MCF 10A (cell line): Measurements from ENCODE around the gene AMER1. TPM values are rescaled to one million over a fixed set of nuclear protein-coding genes. Genes with fewer than 3 reads are reported as not detected.

Experiments used
- BruUV-seq: library from RNA; stranded (reverse); fragments of 400-500 nt; replicated peaks from 2 replicates; lab custom pipeline; 2021; lab: Mats Ljungman, UMichigan
- CTCF ChIA-PET: fragments of 300-600 bp; sonication (Branson Sonifier 250); formaldehyde crosslinking; extraction: SDS; loops from one replicate; lab custom pipeline; 2021; ENCODE audit warnings: antibody characterized with exemption, inconsistent platforms; lab: Yijun Ruan, JAX
- POLR2A ChIA-PET: fragments of 300-600, 350-650 bp; sonication (Branson Sonifier 250); formaldehyde crosslinking; extraction: SDS; loops from one replicate; lab custom pipeline; 2020; ENCODE audit warnings: antibody characterized with exemption, inconsistent platforms; lab: Yijun Ruan, JAX
- DNase-seq: peaks from one replicate; pipeline ENCODE4 v3.0.0-alpha.2; 2018; ENCODE audit not compliant: unreplicated experiment
- H3K27ac Mint-ChIP-seq: one replicate; pipeline ENCODE4 v1.8.0; 2022; ENCODE audit warnings: mild to moderate bottlenecking, low read depth, mixed read lengths; ENCODE audit not compliant: unreplicated experiment
- H3K27me3 Mint-ChIP-seq: one replicate; pipeline ENCODE4 v1.8.0; 2022; ENCODE audit warnings: mixed read lengths; ENCODE audit not compliant: insufficient read depth, unreplicated experiment
- H3K36me3 Mint-ChIP-seq: one replicate; pipeline ENCODE4 v1.8.0; 2022; ENCODE audit warnings: mild to moderate bottlenecking, moderate library complexity, mixed read lengths; ENCODE audit not compliant: insufficient read depth, unreplicated experiment
- H3K4me1 Mint-ChIP-seq: one replicate; pipeline ENCODE4 v1.8.0; 2022; ENCODE audit warnings: mixed read lengths; ENCODE audit not compliant: insufficient read depth, unreplicated experiment
- H3K4me3 Mint-ChIP-seq: one replicate; pipeline ENCODE4 v1.8.0; 2022; ENCODE audit warnings: mild to moderate bottlenecking, moderate library complexity, mixed read lengths; ENCODE audit not compliant: unreplicated experiment
- H3K9me3 Mint-ChIP-seq: one replicate; pipeline ENCODE4 v1.8.0; 2022; ENCODE audit warnings: mixed read lengths; ENCODE audit not compliant: unreplicated experiment
- CTCF ChIP-seq: fragments of 200-600 bp; IDR thresholded peaks from one replicate; pipeline ENCODE4 v1.8.0; 2022; ENCODE audit warnings: antibody characterized with exemption, mild to moderate bottlenecking; ENCODE audit not compliant: unreplicated experiment
- intact Hi-C: fragments of 100-400 bp; cut with micrococcal nuclease; formaldehyde crosslinking; loops from 2 replicates; pipeline ENCODE4 v1.14.1; 2022
- total RNA-seq: library from RNA; stranded (reverse); gene quantifications from 2 replicates; pipeline ENCODE4 v1.2.3, GENCODE V29; 2022

AMER1 gene
- total RNA-seq, 1 experiment from 2014 or later = 3.9 TPM

- POLR2A ChIA-PET = no interaction called here
- CTCF ChIA-PET = interaction anchor here (0.6 kb wide), 1 partner anchor 247 kb away, joined by 3 read pairs; no protein-coding TSS in a partner anchor
- no peak for TF ChIP-seq CTCF
- no TSS peak for BruUV-seq
- H3K4me3 Mint-ChIP-seq = no peak overlapping the region
- DNase-seq = no peak
- intact Hi-C loops = no loop called here
- no peaks in the 10 kb centered on the region for H3K27me3 Mint-ChIP-seq
- H3K27ac Mint-ChIP-seq = no peak overlapping the region
- H3K4me1 Mint-ChIP-seq = no peaks in the 10 kb centered on the region
- H3K9me3 Mint-ChIP-seq = no peaks in the 10 kb centered on the region
- peaks cover 7% of the 10 kb centered on the region for H3K36me3 Mint-ChIP-seq
Observed at GRCh38 chrX:64195862-64196261, 9.6 kb downstream of the AMER1 start.

GRCh38 chrX:64192673-64193072 lies 12.8 kb downstream of the AMER1 start:
- no peak overlapping the region for H3K27ac Mint-ChIP-seq
- no peak overlapping the region for H3K4me3 Mint-ChIP-seq
- no peaks in the 10 kb centered on the region for H3K27me3 Mint-ChIP-seq
- DNase-seq = no peak
- ChIA-PET POLR2A (no interaction called here), CTCF (no interaction called here)
- TF ChIP-seq CTCF = no peak
- H3K36me3 Mint-ChIP-seq = peaks cover 14% of the 10 kb centered on the region
- no TSS peak for BruUV-seq
- intact Hi-C loops = no loop called here
- H3K4me1 Mint-ChIP-seq = no peaks in the 10 kb centered on the region
- H3K9me3 Mint-ChIP-seq = no peaks in the 10 kb centered on the region

- ChIA-PET POLR2A (no interaction called here), CTCF (no interaction called here)
- H3K27me3 Mint-ChIP-seq = no peaks in the 10 kb centered on the region
Observed at GRCh38 chrX:64192040-64192439, 13.5 kb downstream of the AMER1 start.

GRCh38 chrX:64191281-64192010 lies 14.1 kb downstream of the AMER1 start:
- CTCF ChIA-PET = no interaction called here
- Mint-ChIP-seq H3K27me3 (no peaks in the 10 kb centered on the region), H3K9me3 (no peaks in the 10 kb centered on the region), H3K4me1 (no peaks in the 10 kb centered on the region), H3K27ac (no peak overlapping the region), H3K36me3 (peaks cover 14% of the 10 kb centered on the region), H3K4me3 (no peak overlapping the region)
- POLR2A ChIA-PET = interaction anchor here (0.7 kb wide), 1 partner anchor 259 kb away, joined by 3 read pairs; no protein-coding TSS in a partner anchor
- no peak for DNase-seq
- TF ChIP-seq CTCF = no peak
- intact Hi-C loops = no loop called here
- no TSS peak for BruUV-seq

More at GRCh38 chrX:64192040-64192439, 13.5 kb downstream of the AMER1 start:
- TF ChIP-seq CTCF = no peak
- H3K4me3 Mint-ChIP-seq = no peak overlapping the region
- no peaks in the 10 kb centered on the region for H3K9me3 Mint-ChIP-seq
- no peak overlapping the region for H3K27ac Mint-ChIP-seq
- no peak for DNase-seq
- peaks cover 14% of the 10 kb centered on the region for H3K36me3 Mint-ChIP-seq
- intact Hi-C loops = no loop called here
- H3K4me1 Mint-ChIP-seq = no peaks in the 10 kb centered on the region
- no TSS peak for BruUV-seq
